IPS-18a (cell line): ENCODE results near the gene SMAP2.
A peak's percentile ranks its signal among the peaks of the same experiment; 100 is the strongest.
"Not testable (repeated sequence)": the region's sequence is repeated elsewhere in the genome, so short reads cannot be mapped to it uniquely, and the experiment has no call there.

Source experiments
- H3K27ac ChIP-seq: one replicate; pipeline ENCODE4 v1.5.1; 2013; ENCODE audit warnings: low read length
- H3K27me3 ChIP-seq: one replicate; pipeline ENCODE4 v1.6.1; 2013; ENCODE audit warnings: mild to moderate bottlenecking, low read length; ENCODE audit not compliant: control insufficient read depth, insufficient read depth
- H3K36me3 ChIP-seq: one replicate; pipeline ENCODE4 v1.6.1; 2013; ENCODE audit warnings: low read depth, low read length; ENCODE audit not compliant: control insufficient read depth
- H3K4me1 ChIP-seq: one replicate; pipeline ENCODE4 v1.6.1; 2013; ENCODE audit warnings: low read depth, low read length; ENCODE audit not compliant: control insufficient read depth
- H3K4me3 ChIP-seq: one replicate; pipeline ENCODE4 v1.5.1; 2013; ENCODE audit warnings: low read length
- H3K9ac ChIP-seq: one replicate; pipeline ENCODE4 v1.6.1; 2013; ENCODE audit warnings: mild to moderate bottlenecking, low read length, moderate library complexity
- H3K9me3 ChIP-seq: one replicate; pipeline ENCODE4 v1.6.1; 2013; ENCODE audit warnings: low read depth, low read length; ENCODE audit not compliant: control insufficient read depth

The SMAP2 gene

DNA sequence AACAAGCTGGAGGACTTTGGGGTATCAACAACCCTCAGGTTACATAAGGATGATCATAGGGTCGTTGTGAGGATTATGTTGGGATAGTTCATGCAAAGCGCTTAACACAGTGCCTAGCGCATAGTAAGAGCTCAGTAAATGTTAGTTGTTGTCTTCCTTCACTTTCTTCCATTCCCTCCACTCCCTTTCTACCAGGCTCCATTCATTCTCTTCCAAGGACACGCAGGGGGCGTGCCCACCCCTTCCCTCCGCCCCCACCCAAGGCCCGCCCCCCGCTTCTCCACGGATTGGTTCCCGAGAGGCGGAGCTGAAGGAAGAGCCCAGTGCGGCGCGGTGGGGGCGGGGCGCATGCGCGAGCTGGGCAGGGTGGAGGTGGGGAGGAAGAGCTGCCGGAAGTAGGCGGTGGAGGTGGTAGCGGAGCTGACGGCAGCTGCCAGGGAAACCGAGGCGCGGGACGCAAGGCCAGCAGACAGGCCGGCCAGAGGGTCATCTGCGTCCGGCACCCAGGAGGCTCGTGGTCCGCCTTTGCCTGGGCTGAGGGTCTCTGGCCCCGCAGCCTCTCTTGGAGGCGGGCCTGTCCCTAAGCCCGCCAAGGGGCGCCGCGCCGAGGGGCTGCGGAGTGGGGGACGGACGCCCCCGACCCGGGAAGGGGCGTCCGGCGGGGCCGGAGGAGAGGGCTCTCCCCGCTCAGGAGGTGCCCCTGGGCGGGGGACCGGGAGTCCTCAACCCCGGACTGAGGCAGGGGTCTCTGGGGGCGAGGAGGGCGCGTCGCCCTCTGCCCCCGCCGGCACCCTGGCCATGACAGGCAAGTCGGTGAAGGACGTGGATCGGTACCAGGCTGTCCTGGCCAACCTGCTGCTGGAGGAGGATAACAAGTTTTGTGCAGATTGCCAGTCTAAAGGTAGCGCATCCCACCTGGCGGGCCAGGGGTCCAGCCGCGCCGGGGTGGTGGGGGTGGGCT is at the start of gene SMAP2:
SMAP2 (plus strand) TSS at position 405 of the 961 bp plus-strand sequence; CDS start at position 799, 394 bp downstream.
- Histone ChIP-seq H3K9ac (peak within 1 kb of the TSS; percentile 27), H3K27ac (no peak within 1 kb of the TSS), H3K27me3 (peaks cover 9% of the 10 kb centered on the region)

DNA sequence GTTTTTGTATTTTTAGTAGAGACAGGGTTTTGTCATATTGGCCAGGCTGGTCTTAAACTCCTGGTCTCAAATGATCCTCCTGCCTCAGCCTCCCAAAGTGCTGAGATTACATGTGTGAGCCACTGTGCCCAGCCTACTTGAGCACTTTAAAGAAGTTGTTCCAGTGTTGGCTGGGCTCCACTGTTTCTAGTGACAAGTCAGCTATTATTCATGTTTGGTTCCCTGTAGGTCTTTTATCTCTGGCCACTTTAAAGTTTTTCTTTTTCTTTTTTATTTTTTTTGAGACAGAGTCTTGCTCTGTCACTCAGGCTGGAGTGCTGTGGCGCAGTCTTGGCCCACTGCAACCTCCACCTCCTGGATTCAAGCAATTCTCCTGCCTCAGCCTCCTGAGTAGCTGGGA is 42.1 kb upstream of the SMAP2 start:
- not testable (repeated sequence) for H3K9ac ChIP-seq, H3K36me3 ChIP-seq, H3K9me3 ChIP-seq, H3K4me3 ChIP-seq, H3K4me1 ChIP-seq, H3K27me3 ChIP-seq, H3K27ac ChIP-seq

More for the DNA sequence above, at the start of gene SMAP2:
- Histone ChIP-seq H3K9me3 (no peaks in the 10 kb centered on the region), H3K4me1 (peaks cover 10% of the 10 kb centered on the region), H3K36me3 (no peaks in the 10 kb centered on the region), H3K4me3 (peak within 1 kb of the TSS; percentile 88)

DNA sequence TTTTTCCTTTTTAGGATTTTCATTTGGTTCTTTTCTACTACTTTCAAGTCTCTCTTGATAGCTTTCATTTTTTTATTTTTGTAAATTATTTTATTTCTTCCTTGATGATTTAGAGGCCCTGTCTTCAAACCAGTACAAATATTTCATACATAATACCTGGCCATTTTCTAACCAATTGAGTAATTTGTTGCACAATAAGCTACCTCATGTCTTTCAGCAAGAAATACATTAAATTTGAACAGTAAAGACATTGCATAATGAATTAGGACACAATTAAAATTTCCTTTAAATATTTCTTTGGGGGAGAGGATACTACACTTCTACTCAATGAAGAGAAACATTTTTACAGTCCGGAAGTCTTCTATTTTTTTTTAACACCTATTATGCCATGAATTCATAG is 40.8 kb upstream of the SMAP2 start:
- Histone ChIP-seq H3K36me3 (no peaks in the 10 kb centered on the region), H3K4me3 (no peak overlapping the region), H3K9me3 (no peaks in the 10 kb centered on the region)

DNA sequence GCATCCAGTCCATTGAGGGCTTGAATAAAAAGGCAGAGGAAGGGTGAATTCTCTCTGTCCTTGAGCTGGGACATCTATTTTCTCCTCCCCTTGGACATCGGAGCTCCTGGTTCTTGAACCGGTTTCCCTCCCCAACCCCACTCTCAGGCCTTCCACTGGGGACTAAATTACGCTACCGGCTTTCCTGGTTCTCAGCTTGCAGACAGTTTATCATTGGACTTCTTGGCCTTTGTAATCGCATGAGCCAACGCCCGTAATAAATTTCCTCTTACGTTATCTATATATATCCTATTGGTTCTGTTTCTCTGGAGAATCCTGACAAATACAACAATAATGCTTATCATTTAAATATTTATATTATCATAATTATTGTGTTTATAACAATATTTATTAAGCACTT is 36.1 kb upstream of the SMAP2 start:
- Histone ChIP-seq H3K4me1 (no peaks in the 10 kb centered on the region), H3K9ac (no peak overlapping the region), H3K27me3 (peaks cover 5% of the 10 kb centered on the region), H3K36me3 (no peaks in the 10 kb centered on the region), H3K9me3 (no peaks in the 10 kb centered on the region), H3K4me3 (no peak overlapping the region), H3K27ac (no peak overlapping the region)

More for the DNA sequence above, 40.8 kb upstream of the SMAP2 start:
- Histone ChIP-seq H3K27me3 (no peaks in the 10 kb centered on the region), H3K4me1 (no peaks in the 10 kb centered on the region), H3K27ac (no peak overlapping the region), H3K9ac (no peak overlapping the region)

DNA sequence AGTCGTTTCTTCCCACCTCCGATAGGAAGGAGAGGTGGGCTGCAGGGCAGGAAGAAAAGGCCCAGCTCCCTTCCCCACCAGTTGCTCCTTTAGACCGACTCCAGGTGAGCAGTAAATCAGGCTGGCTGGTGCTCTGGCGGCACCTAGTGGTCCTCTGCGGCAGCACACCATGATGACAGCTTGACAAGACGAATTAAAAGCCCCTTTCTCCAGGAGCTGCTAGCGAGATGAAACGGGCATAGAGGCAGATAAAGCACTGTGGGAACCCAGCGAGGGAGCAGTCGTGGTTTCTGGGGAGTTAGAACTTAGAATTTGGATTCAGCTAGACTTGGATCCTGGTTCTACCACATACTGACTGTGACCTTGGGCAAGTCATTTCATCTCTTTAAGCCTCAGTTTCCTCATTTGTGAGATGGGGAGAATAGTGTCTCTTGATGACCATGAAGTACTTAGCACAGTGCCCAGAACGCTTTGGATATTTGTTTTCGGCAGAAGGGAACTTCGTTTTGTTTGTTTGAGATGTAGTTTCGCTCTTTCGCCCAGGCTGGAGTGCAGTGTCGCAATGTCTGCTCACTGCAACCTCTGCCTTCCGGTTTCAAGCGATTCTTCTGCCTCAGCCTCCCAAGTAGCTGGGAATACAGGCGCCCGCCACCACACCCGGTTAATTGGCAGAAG is 34.6 kb upstream of the SMAP2 start:
- no peak overlapping the region for H3K9ac ChIP-seq
- H3K9me3 ChIP-seq = no peaks in the 10 kb centered on the region
- H3K27me3 ChIP-seq = peaks cover 5% of the 10 kb centered on the region
- no peak overlapping the region for H3K4me3 ChIP-seq
- no peaks in the 10 kb centered on the region for H3K4me1 ChIP-seq
- H3K27ac ChIP-seq = no peak overlapping the region
- H3K36me3 ChIP-seq = no peaks in the 10 kb centered on the region

DNA sequence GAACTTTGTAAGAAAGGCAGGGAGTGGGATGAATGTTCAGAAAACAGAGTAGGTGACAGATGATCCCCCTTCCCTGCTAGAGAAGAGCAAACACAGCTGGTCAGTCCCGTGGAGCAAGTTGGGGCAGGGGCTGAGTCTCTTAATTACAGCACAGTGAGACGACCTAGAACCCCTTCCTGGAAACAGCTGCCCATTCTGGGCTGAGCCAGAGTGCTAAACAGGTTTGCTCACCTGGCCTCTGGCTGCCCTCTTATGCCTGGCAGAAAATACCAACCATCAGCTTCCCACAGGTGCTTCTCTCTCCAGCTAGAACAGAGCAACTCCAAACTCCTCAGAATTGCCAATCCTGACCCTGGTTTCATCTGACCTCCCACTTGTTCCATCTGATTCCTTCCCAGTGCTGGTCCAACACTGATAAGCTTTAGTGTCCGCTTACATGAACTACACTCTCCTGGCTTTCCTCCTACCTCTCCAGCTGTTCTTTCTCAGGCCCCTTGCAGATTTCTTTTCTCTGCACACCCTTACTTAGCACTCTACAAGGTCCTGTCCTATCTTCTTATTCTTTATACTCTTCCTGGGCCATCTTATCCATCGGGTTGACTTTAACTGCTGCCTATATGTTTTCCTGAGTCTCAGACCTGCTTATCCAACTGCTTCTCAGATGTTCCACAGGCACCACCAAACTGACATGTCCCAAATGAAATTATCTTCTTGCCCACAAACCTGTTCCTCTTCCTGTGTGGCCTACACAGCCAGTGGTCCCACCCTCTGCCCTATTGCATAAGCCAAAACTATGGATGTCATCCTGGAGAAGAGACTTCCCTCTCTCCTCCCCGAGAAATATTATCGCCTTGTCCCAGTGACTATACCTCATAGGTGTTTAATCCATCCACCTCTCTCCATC is 33.9 kb upstream of the SMAP2 start:
- Histone ChIP-seq H3K27ac (no peak overlapping the region), H3K27me3 (peaks cover 5% of the 10 kb centered on the region), H3K9me3 (no peaks in the 10 kb centered on the region), H3K36me3 (no peaks in the 10 kb centered on the region), H3K9ac (no peak overlapping the region), H3K4me1 (no peaks in the 10 kb centered on the region), H3K4me3 (no peak overlapping the region)

DNA sequence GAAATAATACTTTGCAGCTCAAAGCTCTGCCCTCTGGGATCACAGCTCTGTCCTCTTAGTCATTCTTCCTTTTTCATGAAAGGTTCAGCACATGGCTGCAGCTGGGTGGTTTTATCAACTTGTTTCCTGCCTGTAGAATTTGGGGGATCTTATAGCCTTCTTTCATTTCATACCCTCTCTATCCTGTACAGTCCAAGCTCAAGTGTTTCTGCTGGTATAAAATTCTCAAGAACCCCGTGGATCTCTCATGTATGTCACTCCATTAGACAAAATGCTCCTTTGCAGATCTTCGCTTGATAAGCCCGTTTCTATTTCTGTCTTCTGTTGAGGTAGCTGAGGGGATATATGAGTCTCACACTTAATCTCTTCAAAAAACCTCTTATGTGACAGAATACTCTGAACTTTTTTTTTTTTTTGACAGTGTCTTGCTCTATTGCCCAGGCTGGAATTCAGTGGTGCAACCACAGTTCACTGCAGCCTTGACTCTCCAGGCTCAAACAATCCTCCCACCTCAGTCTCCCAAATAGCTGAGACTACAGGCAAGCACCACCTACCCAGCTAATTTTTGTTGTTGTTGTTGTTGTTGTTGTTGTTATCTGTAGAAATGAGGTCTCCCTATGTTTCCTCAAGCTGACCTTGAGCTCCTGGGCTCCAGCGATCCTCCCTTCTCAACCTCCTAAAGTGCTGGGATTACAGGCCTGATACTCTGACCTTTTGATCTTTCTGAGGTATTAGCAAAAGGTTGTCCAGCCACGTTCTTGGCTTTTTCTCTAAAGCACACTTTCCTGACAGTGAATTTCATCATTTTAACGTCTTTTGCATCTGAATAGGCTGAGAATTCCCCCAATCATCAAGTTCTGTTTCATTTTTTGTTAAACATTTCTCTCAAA is 31.8 kb upstream of the SMAP2 start:
- H3K9ac ChIP-seq = no peak overlapping the region
- H3K9me3 ChIP-seq = no peaks in the 10 kb centered on the region
- H3K27ac ChIP-seq = no peak overlapping the region
- H3K36me3 ChIP-seq = no peaks in the 10 kb centered on the region
- no peak overlapping the region for H3K4me3 ChIP-seq
- H3K27me3 ChIP-seq = peaks cover 5% of the 10 kb centered on the region
- no peaks in the 10 kb centered on the region for H3K4me1 ChIP-seq

DNA sequence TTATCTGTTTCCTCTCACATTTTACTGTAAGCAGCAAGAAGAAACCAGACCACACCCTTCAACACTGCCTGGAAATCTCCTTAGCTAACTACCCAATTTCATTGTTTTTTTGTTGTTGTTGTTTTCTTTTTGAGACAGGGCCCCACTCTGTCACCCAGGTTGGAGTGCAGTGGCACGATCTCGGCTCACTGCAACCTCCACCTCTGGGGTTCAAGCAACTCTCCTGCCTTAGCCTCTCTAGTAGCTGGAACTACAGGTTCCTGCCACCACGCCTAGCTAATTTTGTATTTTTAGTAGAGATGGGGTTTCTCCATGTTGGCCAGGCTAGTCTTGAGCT is 31.2 kb upstream of the SMAP2 start:
- not testable (repeated sequence) for H3K4me3 ChIP-seq, H3K27me3 ChIP-seq, H3K27ac ChIP-seq, H3K9me3 ChIP-seq, H3K36me3 ChIP-seq, H3K9ac ChIP-seq, H3K4me1 ChIP-seq

DNA sequence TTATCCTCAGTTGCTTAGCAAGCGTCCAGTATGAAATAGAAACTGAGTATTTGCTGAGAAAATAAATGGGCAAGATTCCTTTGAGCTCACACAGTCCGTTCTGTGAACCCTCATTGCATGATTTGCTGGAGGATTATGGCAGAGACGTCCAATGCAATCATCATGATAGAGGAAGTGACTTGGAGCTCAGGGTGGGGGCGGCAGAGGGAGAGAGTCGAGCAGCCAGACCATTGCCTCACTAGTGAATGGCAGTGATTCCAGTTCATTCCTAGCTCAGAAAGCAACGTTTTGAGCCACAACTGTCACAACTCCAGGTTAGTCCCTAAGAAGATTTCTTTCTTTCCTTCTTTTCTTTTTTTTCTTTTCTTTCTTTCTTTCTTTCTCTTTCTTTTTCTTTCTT is 28.9 kb upstream of the SMAP2 start:
- Histone ChIP-seq H3K9me3 (no peaks in the 10 kb centered on the region), H3K9ac (no peak overlapping the region), H3K4me1 (no peaks in the 10 kb centered on the region), H3K36me3 (no peaks in the 10 kb centered on the region), H3K27me3 (no peaks in the 10 kb centered on the region), H3K4me3 (no peak overlapping the region), H3K27ac (no peak overlapping the region)

DNA sequence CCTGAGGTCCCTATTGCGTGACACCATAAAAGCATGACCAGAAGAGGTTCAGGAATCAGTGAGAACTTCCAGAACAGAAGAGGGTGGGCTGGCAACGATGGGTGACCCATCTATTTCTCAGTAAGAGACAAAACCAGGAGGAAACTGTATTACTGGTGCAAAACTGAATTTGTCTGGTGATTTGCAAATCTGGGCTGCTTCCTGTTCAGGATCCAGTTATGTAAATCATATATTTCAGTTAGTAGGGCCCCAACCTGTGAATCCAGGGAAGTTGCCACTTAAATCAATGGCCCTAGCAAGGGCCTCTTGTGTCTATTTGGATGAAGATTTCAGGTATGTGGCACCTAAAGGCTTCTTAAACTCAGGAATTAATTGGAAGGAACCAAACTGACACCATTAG is 23.1 kb upstream of the SMAP2 start:
- no peaks in the 10 kb centered on the region for H3K27me3 ChIP-seq
- no peaks in the 10 kb centered on the region for H3K9me3 ChIP-seq
- no peaks in the 10 kb centered on the region for H3K36me3 ChIP-seq
- H3K27ac ChIP-seq = no peak overlapping the region
- H3K4me3 ChIP-seq = no peak overlapping the region
- no peaks in the 10 kb centered on the region for H3K4me1 ChIP-seq
- no peak overlapping the region for H3K9ac ChIP-seq
